K562 (cell line): ENCODE data around the gene KRTAP23-1. TPM values are rescaled to one million over a fixed set of nuclear protein-coding genes. Genes with fewer than 3 reads are reported as not detected.

ENCODE experiments used
- ATAC-seq: fragments of 200-7000 bp; cut with Tn5 transposase; 3 replicates; pipeline ENCODE4 v1.9.1; 2020; ENCODE audit warnings: moderate library complexity
- BruUV-seq: library from RNA; stranded (reverse); fragments of 400-500 nt; replicated peaks from 2 replicates; lab custom pipeline; 2021; lab: Mats Ljungman, UMichigan
- CTCF ChIA-PET: fragments of 300-600 bp; formaldehyde crosslinking; extraction: SDS; loops from one replicate; lab custom pipeline; 2021; ENCODE audit warnings: low intra/inter-chr PET ratio; lab: Yijun Ruan, JAX
- POLR2A ChIA-PET: fragments of 300-600, 350-650 bp; sonication (Branson Sonifier 250); formaldehyde crosslinking; extraction: SDS; loops from one replicate; lab custom pipeline; 2021; ENCODE audit warnings: antibody characterized with exemption, inconsistent platforms; lab: Yijun Ruan, JAX
- DNase-seq, 4 experiments: peaks; one replicate each; pipeline versions ENCODE4 v3.0.0 to v3.0.0-alpha.2; 2011 to 2018; ENCODE audit warnings: low spot score in 3 of 4, mixed read lengths in 3 of 4; ENCODE audit errors: extremely low read depth in 1 of 4
- FAIRE-seq: peaks from 2 replicates; lab custom pipeline; 2011; peaks lifted over from hg19 to GRCh38; lab: Jason Lieb, UNC
- H2AFZ ChIP-seq: 2 replicates; pipeline ENCODE4 v1.6.0; 2011; ENCODE audit warnings: low read depth, low read length, control low read depth, inconsistent platforms
- H3K27ac ChIP-seq: fragments of 200-600 bp; 3 replicates; pipeline ENCODE4 v1.8.0; 2011; ENCODE audit warnings: low read depth, mild to moderate bottlenecking, control low read depth, inconsistent platforms, low read length, moderate library complexity, mixed read lengths; ENCODE audit errors: extremely low read depth
- H3K27me3 ChIP-seq, 2 experiments: fragments of 300-600 bp in 1 of 2; 2 replicates in 1 of 2; 3 replicates in 1 of 2; pipeline versions ENCODE4 v1.6.0 to v1.8.0; 2011; ENCODE audit warnings: inconsistent platforms in 2 of 2, low read length in 2 of 2, mild to moderate bottlenecking in 1 of 2, mixed read lengths in 1 of 2, moderate library complexity in 1 of 2; ENCODE audit not compliant: control insufficient read depth in 2 of 2, insufficient read depth in 2 of 2
- H3K36me3 ChIP-seq: fragments of 300-600 bp; 3 replicates; pipeline ENCODE4 v1.8.0; 2011; ENCODE audit warnings: mild to moderate bottlenecking, low read length, inconsistent platforms; ENCODE audit not compliant: control insufficient read depth, insufficient read depth
- H3K4me1 ChIP-seq, 2 experiments: fragments of 200-600 bp in 1 of 2; replicated peaks in 1 of 2; 2 replicates in 1 of 2; 3 replicates in 1 of 2; pipeline versions ENCODE4 v1.5.1 to v1.8.0; 2011; ENCODE audit warnings: inconsistent platforms in 2 of 2, low read length in 2 of 2, mild to moderate bottlenecking in 1 of 2, mixed read lengths in 1 of 2, moderate library complexity in 1 of 2; ENCODE audit not compliant: control insufficient read depth in 2 of 2, insufficient read depth in 2 of 2
- H3K4me2 ChIP-seq: 2 replicates; pipeline ENCODE4 v1.6.1; 2011; ENCODE audit warnings: low read length, control low read depth, inconsistent platforms, mixed read lengths; ENCODE audit not compliant: insufficient read depth
- H3K4me3 ChIP-seq: fragments of 200-600 bp; sonication (generic), shearing (Covaris generic); 2 replicates; pipeline ENCODE4 v1.5.1; 2016; ENCODE audit warnings: control low read depth, inconsistent platforms
- H3K79me2 ChIP-seq: fragments of 200-600 bp; 3 replicates; pipeline ENCODE4 v1.8.0; 2011; ENCODE audit warnings: low read length, inconsistent platforms; ENCODE audit not compliant: control insufficient read depth, insufficient read depth
- H3K9ac ChIP-seq, 2 experiments: 2 replicates each; pipeline versions ENCODE4 v1.6.0 to v1.6.1; 2011; ENCODE audit warnings: low read depth in 2 of 2, low read length in 2 of 2, control low read depth in 1 of 2, inconsistent platforms in 1 of 2, mild to moderate bottlenecking in 1 of 2, mixed read lengths in 1 of 2; ENCODE audit not compliant: insufficient read depth in 1 of 2
- H3K9me1 ChIP-seq: one replicate; pipeline ENCODE4 v1.6.0; 2011; ENCODE audit warnings: inconsistent platforms, mild to moderate bottlenecking, low read length, moderate library complexity; ENCODE audit not compliant: control insufficient read depth, insufficient read depth
- H3K9me3 ChIP-seq: replicated peaks from 2 replicates; pipeline ENCODE4 v1.5.1; 2011; ENCODE audit warnings: low read depth, low read length, inconsistent platforms; ENCODE audit not compliant: control insufficient read depth, insufficient read depth
- H4K20me1 ChIP-seq: replicated peaks from 2 replicates; pipeline ENCODE4 v1.6.1; 2011; ENCODE audit warnings: low read length, inconsistent platforms, mixed read lengths; ENCODE audit not compliant: control insufficient read depth, insufficient read depth
- ATF6 ChIP-seq: sonication (generic); formaldehyde crosslinking; IDR thresholded peaks from 2 replicates; pipeline ENCODE4 v1.4.0; 2020; ENCODE audit warnings: mild to moderate bottlenecking, missing genetic modification reagents
- CBFA2T3 ChIP-seq: fragments of 450-650 bp; IDR thresholded peaks from 2 replicates; pipeline ENCODE4 v1.6.1; 2017
- ETV5 ChIP-seq: sonication (generic); formaldehyde crosslinking; IDR thresholded peaks from 2 replicates; pipeline ENCODE4 v1.4.0; 2020; ENCODE audit warnings: low read depth, mild to moderate bottlenecking, missing genetic modification reagents
- MTA1 ChIP-seq: fragments of 450-650 bp; IDR thresholded peaks from 2 replicates; pipeline ENCODE4 v1.6.1; 2017; ENCODE audit warnings: borderline replicate concordance
- NFE2 ChIP-seq: IDR thresholded peaks from 2 replicates; pipeline ENCODE4 v1.6.1; 2014; ENCODE audit warnings: antibody characterized with exemption, low read depth
- PHB ChIP-seq: fragments of 250-450 bp; sonication (Bioruptor Pico); IDR thresholded peaks from 2 replicates; pipeline ENCODE4 v1.5.0; 2021
- PHTF2 ChIP-seq: fragments of 250-450 bp; sonication (Bioruptor Pico); IDR thresholded peaks from 2 replicates; pipeline ENCODE4 v1.5.0; 2021; ENCODE audit warnings: mild to moderate bottlenecking
- ZNF253 ChIP-seq: fragments of 250-450 bp; sonication (Bioruptor Pico); conservative IDR thresholded peaks from 2 replicates; pipeline ENCODE4 v1.6.1; 2021; ENCODE audit warnings: mild to moderate bottlenecking
- ZNF644 ChIP-seq: fragments of 200-800 bp; sonication (Bioruptor generic); IDR thresholded peaks from 2 replicates; pipeline ENCODE4 v1.6.1; 2016; ENCODE audit warnings: low read depth, missing genetic modification characterization, missing compliant biosample characterization
- in situ Hi-C: fragments of 300-500 bp; cut with MboI; formaldehyde crosslinking; loops from 4 replicates; pipeline ENCODE4 v1.15.0; 2018; ENCODE audit warnings: inconsistent platforms, mixed read lengths
- intact Hi-C: fragments of 100-400 bp; cut with micrococcal nuclease; formaldehyde crosslinking; loops from 2 replicates; pipeline ENCODE4 v1.14.2; 2022
- polyA plus RNA-seq, 8 experiments: library from polyadenylated mRNA; depleted of rRNA in 4 of 8; stranded (reverse) in 5 of 8; unstranded in 3 of 8; fragments of >200 nt; fragmentation: Nextera tagmentation in 2 of 8; fragmentation: Illumina TruSeq in 1 of 8; extraction: Ambion mirVana in 2 of 8; extraction: Trizol in 1 of 8; gene quantifications; 2 replicates each; pipeline versions ENCODE4 v1.2.1 to v1.2.3, GENCODE V29; 2011 to 2014; ENCODE audit warnings: inconsistent platforms in 1 of 8, missing spikeins in 1 of 8
- total RNA-seq, 7 experiments: library from RNA; depleted of rRNA in 6 of 7; stranded (reverse); fragments of >200 nt in 6 of 7; fragmentation: Illumina TruSeq in 2 of 7; extraction: Trizol in 2 of 7; gene quantifications; 2 replicates each; pipeline versions ENCODE4 v1.2.1 to v1.2.3, GENCODE V29; 2011 to 2021; ENCODE audit warnings: low replicate concordance in 1 of 7
- TF ChIP-seq, protein P1 (sequence below): fragments of 250-450 bp; sonication (Bioruptor Pico); IDR thresholded peaks from 2 replicates; pipeline ENCODE4 v1.8.0; 2021; ENCODE audit warnings: moderate library complexity, mild to moderate bottlenecking, inconsistent platforms
- TF ChIP-seq, protein P2 (sequence below), 2 experiments: fragments of 450-650 bp in 1 of 2; sonication (generic) in 1 of 2; formaldehyde crosslinking; conservative IDR thresholded peaks; 2 replicates each; pipeline versions ENCODE4 v1.4.0 to v1.8.1; 2020 to 2022; ENCODE audit warnings: mild to moderate bottlenecking in 1 of 2, missing genetic modification reagents in 1 of 2

Gene KRTAP23-1
- total and polyA plus RNA-seq, 9 of the 15 experiments (the other 6 are each of a cell fraction or from before 2014, with no cell fraction given), result not detected

DNA sequence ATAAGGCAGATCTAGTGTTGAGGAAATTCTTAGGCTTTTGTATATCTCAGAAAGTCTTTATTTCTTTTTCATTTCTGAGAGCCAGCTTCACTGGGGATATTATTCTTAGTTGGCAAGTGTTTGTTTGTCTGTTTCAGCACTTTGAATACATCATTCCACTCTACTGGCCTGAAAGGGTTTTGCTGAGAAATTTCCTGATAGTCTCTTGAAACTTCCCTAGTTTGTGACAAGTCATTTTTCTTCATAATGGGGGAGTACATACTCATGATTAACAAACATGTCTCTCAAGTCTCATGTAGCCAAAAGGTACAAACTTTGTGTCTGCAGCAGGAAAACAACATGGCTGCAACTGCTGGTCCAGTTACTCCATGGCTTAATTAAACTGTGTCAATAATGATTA lies 22.0 kb downstream of the KRTAP23-1 start:
- DNase-seq, result no peak
- CTCF ChIA-PET, result no interaction called here
- Histone ChIP-seq H3K4me2 (no peak overlapping the region), H3K9me3 (no peaks in the 10 kb centered on the region), H3K9me1 (no peaks in the 10 kb centered on the region), H3K4me1 (no peaks in the 10 kb centered on the region), H2AFZ (no peak overlapping the region), H3K27me3 (no peaks in the 10 kb centered on the region), H3K79me2 (no peaks in the 10 kb centered on the region), H3K27ac (no peak overlapping the region), H4K20me1 (no peaks in the 10 kb centered on the region), H3K9ac (no peak overlapping the region), H3K4me3 (no peak overlapping the region), H3K36me3 (no peaks in the 10 kb centered on the region)
- no peak for TF ChIP-seq NFE2
- TF ChIP-seq PHB, result no peak
- TF ChIP-seq, protein P1, sequence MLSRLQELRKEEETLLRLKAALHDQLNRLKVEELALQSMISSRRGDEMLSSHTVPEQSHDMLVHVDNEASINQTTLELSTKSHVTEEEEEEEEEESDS (CRISPR knock-in tag), result no peak
- TF ChIP-seq CBFA2T3, result no peak
- no peak for TF ChIP-seq PHTF2 (CRISPR knock-in tag)
- TF ChIP-seq, protein P2, sequence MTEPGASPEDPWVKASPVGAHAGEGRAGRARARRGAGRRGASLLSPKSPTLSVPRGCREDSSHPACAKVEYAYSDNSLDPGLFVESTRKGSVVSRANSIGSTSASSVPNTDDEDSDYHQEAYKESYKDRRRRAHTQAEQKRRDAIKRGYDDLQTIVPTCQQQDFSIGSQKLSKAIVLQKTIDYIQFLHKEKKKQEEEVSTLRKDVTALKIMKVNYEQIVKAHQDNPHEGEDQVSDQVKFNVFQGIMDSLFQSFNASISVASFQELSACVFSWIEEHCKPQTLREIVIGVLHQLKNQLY (CRISPR knock-in tag; conservative IDR thresholded peaks at IDR 0.05), result no peak
- TF ChIP-seq ZNF253, result no peak
- TF ChIP-seq ZNF644 (tag), result no peak
- no peak for TF ChIP-seq MTA1
- TF ChIP-seq ETV5 (CRISPR knock-in tag), result no peak
- TF ChIP-seq ATF6 (CRISPR knock-in tag), result no peak
- FAIRE-seq, result no peak
- intact Hi-C loops, result no loop called here
- no TSS peak for BruUV-seq
- in situ Hi-C loops, result no loop called here
- POLR2A ChIA-PET, result no interaction called here
- no peak for ATAC-seq
